ENCODE results near the gene UBR1.
"Not testable (repeated sequence)": the region's sequence is repeated elsewhere in the genome, so short reads cannot be mapped to it uniquely, and the experiment has no call there.

The UBR1 gene

DNA sequence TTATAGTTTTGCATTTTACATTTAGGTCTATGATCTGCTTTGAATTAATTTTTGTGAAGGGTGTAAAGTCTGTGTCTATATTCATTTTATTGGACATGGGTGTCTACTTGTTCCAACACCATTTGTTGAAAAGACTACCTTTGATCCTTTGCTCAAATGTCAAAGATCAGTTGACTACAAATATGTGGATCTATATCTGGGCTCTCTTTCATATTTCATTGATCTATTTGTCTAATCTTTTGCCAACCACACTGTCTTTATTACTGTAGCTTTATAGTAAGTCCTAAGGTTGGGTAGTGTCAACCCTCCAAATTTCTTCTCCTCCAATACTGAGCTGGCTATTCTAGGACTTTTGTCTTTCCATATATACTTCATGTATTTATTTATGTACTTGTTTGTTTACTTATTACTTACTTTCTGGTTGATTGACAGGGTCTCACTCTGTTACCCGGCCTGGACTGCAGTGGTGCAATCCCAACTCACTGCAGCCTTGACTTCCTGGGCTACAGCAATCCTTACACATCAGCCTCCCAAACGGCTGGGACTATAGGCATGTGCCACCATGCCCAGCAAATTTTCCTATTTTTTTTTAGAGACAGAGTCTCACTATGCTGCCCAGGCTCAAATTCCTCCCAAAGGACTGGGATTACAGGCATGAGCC is 131.5 kb downstream of the UBR1 start:
- Histone ChIP-seq H3K36me3 (ENCODE audit: control insufficient read depth, insufficient read depth, low read length) (peaks cover 66% of the 10 kb centered on the region), H3K9me3 (ENCODE audit: control insufficient read depth, insufficient read depth, low read length) (no peaks in the 10 kb centered on the region; the same call in 1 of the 2 replicates), H3K9ac (ENCODE audit: low read depth, low read length) (no peak overlapping the region), H3K4me3 (ENCODE audit: low read depth, low read length) (no peak overlapping the region), H3K4me1 (ENCODE audit: control insufficient read depth, insufficient read depth, low read length) (no peaks in the 10 kb centered on the region), H3K27ac (ENCODE audit: low read depth, low read length) (no peak overlapping the region), H3K27me3 (ENCODE audit: control insufficient read depth, insufficient read depth, low read length) (no peaks in the 10 kb centered on the region)

DNA sequence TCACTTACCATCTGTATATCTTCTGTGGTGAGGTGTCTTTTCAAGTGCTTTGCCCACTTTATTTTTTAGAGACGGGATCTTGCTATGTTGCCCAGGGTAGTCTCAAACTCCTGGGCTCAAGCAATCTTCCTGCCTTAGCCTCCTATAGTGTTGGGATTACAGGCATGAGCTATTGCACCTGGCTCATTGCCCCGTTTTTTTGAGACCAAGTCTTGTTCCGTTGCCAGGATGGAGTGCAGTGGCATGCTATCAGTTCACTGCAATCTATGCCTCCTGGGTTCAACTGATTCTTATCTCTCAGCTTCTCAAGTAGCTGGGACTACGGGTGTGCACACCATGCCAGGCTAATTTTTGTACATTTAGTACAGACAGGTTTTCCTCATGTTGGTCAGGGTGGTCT is 132.7 kb downstream of the UBR1 start:
- H3K4me3 ChIP-seq (ENCODE audit: low read depth, low read length): no peak overlapping the region
- no peaks in the 10 kb centered on the region for H3K4me1 ChIP-seq (ENCODE audit: control insufficient read depth, insufficient read depth, low read length)
- H3K36me3 ChIP-seq (ENCODE audit: control insufficient read depth, insufficient read depth, low read length): peaks cover 62% of the 10 kb centered on the region

GRCh38 chr15:42971830-42972229 is 134.0 kb downstream of the UBR1 start:
- no peaks in the 10 kb centered on the region; the same call in 1 of the 2 replicates for H3K9me3 ChIP-seq (ENCODE audit: control insufficient read depth, insufficient read depth, low read length)
- H3K27me3 ChIP-seq (ENCODE audit: control insufficient read depth, insufficient read depth, low read length): no peaks in the 10 kb centered on the region
- no peak overlapping the region for H3K27ac ChIP-seq (ENCODE audit: low read depth, low read length)
- H3K36me3 ChIP-seq (ENCODE audit: control insufficient read depth, insufficient read depth, low read length): peaks cover 49% of the 10 kb centered on the region
- H3K4me1 ChIP-seq (ENCODE audit: control insufficient read depth, insufficient read depth, low read length): no peaks in the 10 kb centered on the region
- H3K9ac ChIP-seq (ENCODE audit: low read depth, low read length): no peak overlapping the region
- H3K4me3 ChIP-seq (ENCODE audit: low read depth, low read length): no peak overlapping the region

More for the DNA sequence above, 132.7 kb downstream of the UBR1 start:
- H3K27me3 ChIP-seq (ENCODE audit: control insufficient read depth, insufficient read depth, low read length): no peaks in the 10 kb centered on the region
- no peak overlapping the region for H3K9ac ChIP-seq (ENCODE audit: low read depth, low read length)
- H3K9me3 ChIP-seq (ENCODE audit: control insufficient read depth, insufficient read depth, low read length): no peaks in the 10 kb centered on the region; the same call in 1 of the 2 replicates
- H3K27ac ChIP-seq (ENCODE audit: low read depth, low read length): no peak overlapping the region

DNA sequence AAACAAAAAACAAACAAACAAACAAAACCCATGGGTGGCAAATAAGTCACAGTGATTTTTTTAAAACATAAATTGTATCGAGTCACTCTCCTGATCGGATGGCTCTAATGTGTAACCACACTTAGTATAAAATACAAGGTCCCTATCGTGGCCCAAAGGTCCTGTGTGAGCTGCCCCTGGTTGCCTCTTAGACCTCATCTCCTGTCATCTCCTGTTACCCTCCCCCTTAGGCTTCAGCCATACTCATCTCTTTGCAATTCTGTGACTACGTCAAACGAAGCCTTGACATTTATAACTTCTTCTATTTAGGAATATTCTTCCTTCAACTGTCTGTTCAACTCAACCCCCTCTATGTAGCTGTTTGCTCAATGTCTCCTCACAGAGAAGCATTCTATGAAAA is 141.4 kb downstream of the UBR1 start:
- Histone ChIP-seq H3K9me3 (ENCODE audit: control insufficient read depth, insufficient read depth, low read length) (no peaks in the 10 kb centered on the region), H3K4me1 (ENCODE audit: control insufficient read depth, insufficient read depth, low read length) (no peaks in the 10 kb centered on the region), H3K27me3 (ENCODE audit: control insufficient read depth, insufficient read depth, low read length) (no peaks in the 10 kb centered on the region), H3K9ac (ENCODE audit: low read depth, low read length) (no peak overlapping the region), H3K4me3 (ENCODE audit: low read depth, low read length) (no peak overlapping the region), H3K27ac (ENCODE audit: low read depth, low read length) (no peak overlapping the region), H3K36me3 (ENCODE audit: control insufficient read depth, insufficient read depth, low read length) (peaks cover 51% of the 10 kb centered on the region)

- Histone ChIP-seq H3K4me1 (ENCODE audit: control insufficient read depth, insufficient read depth, low read length) (no peaks in the 10 kb centered on the region), H3K27me3 (ENCODE audit: control insufficient read depth, insufficient read depth, low read length) (no peaks in the 10 kb centered on the region), H3K36me3 (ENCODE audit: control insufficient read depth, insufficient read depth, low read length) (peaks cover 79% of the 10 kb centered on the region), H3K27ac (ENCODE audit: low read depth, low read length) (no peak overlapping the region), H3K9ac (ENCODE audit: low read depth, low read length) (no peak overlapping the region), H3K9me3 (ENCODE audit: control insufficient read depth, insufficient read depth, low read length) (no peaks in the 10 kb centered on the region), H3K4me3 (ENCODE audit: low read depth, low read length) (no peak overlapping the region)
Observed at GRCh38 chr15:42955518-42955917, 150.3 kb downstream of the UBR1 start.

GRCh38 chr15:42954291-42954690 is 151.5 kb downstream of the UBR1 start:
- H3K9ac ChIP-seq (ENCODE audit: low read depth, low read length): no peak overlapping the region
- H3K27me3 ChIP-seq (ENCODE audit: control insufficient read depth, insufficient read depth, low read length): no peaks in the 10 kb centered on the region
- peaks cover 74% of the 10 kb centered on the region for H3K36me3 ChIP-seq (ENCODE audit: control insufficient read depth, insufficient read depth, low read length)
- H3K4me3 ChIP-seq (ENCODE audit: low read depth, low read length): no peak overlapping the region
- H3K9me3 ChIP-seq (ENCODE audit: control insufficient read depth, insufficient read depth, low read length): no peaks in the 10 kb centered on the region
- H3K4me1 ChIP-seq (ENCODE audit: control insufficient read depth, insufficient read depth, low read length): no peaks in the 10 kb centered on the region
- no peak overlapping the region for H3K27ac ChIP-seq (ENCODE audit: low read depth, low read length)

DNA sequence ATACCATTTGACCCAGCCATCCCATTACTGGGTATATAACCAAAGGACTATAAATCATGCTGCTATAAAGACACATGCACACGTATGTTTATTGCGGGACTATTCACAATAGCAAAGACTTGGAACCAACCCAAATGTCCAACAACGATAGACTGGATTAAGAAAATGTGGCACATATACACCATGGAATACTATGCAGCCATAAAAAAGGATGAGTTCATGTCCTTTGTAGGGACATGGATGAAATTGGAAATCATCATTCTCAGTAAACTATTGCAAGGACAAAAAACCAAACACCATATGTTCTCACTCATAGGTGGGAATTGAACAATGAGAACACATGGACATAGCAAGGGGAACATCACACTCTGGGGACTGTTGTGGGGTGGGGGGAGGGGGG is 156.9 kb downstream of the UBR1 start:
- not testable (repeated sequence) for H3K4me3 ChIP-seq (ENCODE audit: low read depth, low read length); H3K9me3 ChIP-seq (ENCODE audit: control insufficient read depth, insufficient read depth, low read length); H3K27ac ChIP-seq (ENCODE audit: low read depth, low read length); H3K27me3 ChIP-seq (ENCODE audit: control insufficient read depth, insufficient read depth, low read length); H3K4me1 ChIP-seq (ENCODE audit: control insufficient read depth, insufficient read depth, low read length); H3K9ac ChIP-seq (ENCODE audit: low read depth, low read length)
- H3K36me3 ChIP-seq (ENCODE audit: control insufficient read depth, insufficient read depth, low read length): peaks cover 70% of the 10 kb centered on the region

DNA sequence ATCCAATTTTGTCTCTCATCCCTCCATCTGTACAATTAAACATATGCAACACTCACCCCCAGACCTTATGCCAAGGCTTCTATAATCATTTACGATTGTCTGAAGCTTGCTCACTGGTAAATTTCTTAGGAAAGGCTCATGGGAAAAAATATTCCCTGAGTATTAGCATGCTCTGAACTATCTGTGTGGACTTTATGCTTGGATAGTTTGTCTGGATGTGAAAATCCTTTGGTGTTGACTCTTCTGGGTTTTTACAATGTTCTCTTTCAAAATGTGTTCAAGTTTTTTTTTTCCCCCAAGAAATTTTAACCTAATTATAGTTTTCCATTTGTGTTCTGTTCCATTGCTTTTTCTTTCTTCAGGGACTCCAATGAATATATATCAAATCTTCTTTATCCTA is 165.3 kb downstream of the UBR1 start:
- Histone ChIP-seq H3K9ac (ENCODE audit: low read depth, low read length) (no peak overlapping the region), H3K9me3 (ENCODE audit: control insufficient read depth, insufficient read depth, low read length) (no peaks in the 10 kb centered on the region), H3K4me1 (ENCODE audit: control insufficient read depth, insufficient read depth, low read length) (no peaks in the 10 kb centered on the region), H3K27ac (ENCODE audit: low read depth, low read length) (no peak overlapping the region), H3K27me3 (ENCODE audit: control insufficient read depth, insufficient read depth, low read length) (no peaks in the 10 kb centered on the region), H3K36me3 (ENCODE audit: control insufficient read depth, insufficient read depth, low read length) (peaks cover 26% of the 10 kb centered on the region), H3K4me3 (ENCODE audit: low read depth, low read length) (no peak overlapping the region)

DNA sequence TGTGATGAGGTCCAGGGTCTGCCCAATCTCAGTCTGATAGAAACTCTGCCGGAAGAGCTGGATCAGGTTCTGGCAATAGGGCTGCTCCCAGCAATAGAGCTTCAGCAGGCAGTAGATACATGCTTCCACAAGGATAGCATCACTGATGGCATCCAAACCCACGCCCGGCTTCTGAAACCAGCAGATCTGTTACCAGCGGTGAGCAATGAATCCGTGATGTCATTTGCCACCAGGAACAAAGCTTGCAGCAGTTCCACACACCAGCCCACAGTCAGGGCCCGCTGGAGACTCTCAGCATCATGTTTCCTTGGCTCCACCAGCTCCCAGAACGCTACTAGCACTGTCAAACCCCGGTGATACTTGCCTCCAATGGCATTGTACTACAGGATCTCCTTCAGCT is 166.0 kb downstream of the UBR1 start:
- Histone ChIP-seq H3K27ac (ENCODE audit: low read depth, low read length) (no peak overlapping the region), H3K27me3 (ENCODE audit: control insufficient read depth, insufficient read depth, low read length) (no peaks in the 10 kb centered on the region), H3K9ac (ENCODE audit: low read depth, low read length) (no peak overlapping the region), H3K36me3 (ENCODE audit: control insufficient read depth, insufficient read depth, low read length) (peaks cover 19% of the 10 kb centered on the region), H3K4me3 (ENCODE audit: low read depth, low read length) (no peak overlapping the region), H3K9me3 (ENCODE audit: control insufficient read depth, insufficient read depth, low read length) (no peaks in the 10 kb centered on the region), H3K4me1 (ENCODE audit: control insufficient read depth, insufficient read depth, low read length) (no peaks in the 10 kb centered on the region)

GRCh38 chr15:42937143-42937542 is 168.7 kb downstream of the UBR1 start:
- no peak overlapping the region for H3K9ac ChIP-seq (ENCODE audit: low read depth, low read length)
- no peaks in the 10 kb centered on the region for H3K27me3 ChIP-seq (ENCODE audit: control insufficient read depth, insufficient read depth, low read length)
- H3K36me3 ChIP-seq (ENCODE audit: control insufficient read depth, insufficient read depth, low read length): no peaks in the 10 kb centered on the region
- H3K4me1 ChIP-seq (ENCODE audit: control insufficient read depth, insufficient read depth, low read length): no peaks in the 10 kb centered on the region
- H3K27ac ChIP-seq (ENCODE audit: low read depth, low read length): no peak overlapping the region
- H3K4me3 ChIP-seq (ENCODE audit: low read depth, low read length): no peak overlapping the region
- no peaks in the 10 kb centered on the region for H3K9me3 ChIP-seq (ENCODE audit: control insufficient read depth, insufficient read depth, low read length)

DNA sequence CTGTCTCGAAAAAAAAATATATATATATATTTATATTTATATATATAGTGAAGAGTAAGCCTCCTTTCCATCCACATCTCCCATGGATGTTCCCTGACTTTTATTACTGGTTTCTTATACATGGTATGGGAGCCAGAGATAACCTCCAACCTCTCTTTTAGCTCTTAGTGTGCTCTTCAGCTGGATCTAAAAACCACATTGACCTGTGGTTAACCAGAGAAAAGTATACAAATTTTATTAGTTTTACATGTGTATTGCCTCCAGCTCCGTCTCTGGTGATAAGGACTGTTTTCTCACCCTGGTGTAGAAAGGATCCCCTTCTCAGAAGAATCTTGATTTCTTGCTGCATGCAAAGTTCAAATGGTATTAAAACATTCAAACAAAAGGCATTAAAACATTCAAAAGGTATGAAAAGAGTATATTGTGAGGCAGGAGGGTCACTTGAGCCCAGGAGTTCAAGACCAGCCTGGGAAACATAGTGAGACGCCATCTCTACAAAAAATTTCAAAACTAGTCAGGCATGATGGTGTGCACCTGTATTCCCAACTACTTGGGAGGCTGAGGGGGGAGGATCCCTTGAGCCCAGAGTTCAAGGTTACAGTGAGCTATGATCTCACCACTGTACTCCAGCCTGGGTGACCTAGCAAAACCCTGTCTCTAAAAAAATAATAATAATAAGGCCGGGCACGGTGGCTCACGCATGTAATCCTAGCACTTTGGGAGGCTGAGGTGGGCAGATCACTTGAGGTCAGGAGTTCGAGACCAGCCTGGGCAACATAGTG is 171.8 kb downstream of the UBR1 start:
- no peak overlapping the region for H3K27ac ChIP-seq (ENCODE audit: low read depth, low read length)
- H3K27me3 ChIP-seq (ENCODE audit: control insufficient read depth, insufficient read depth, low read length): no peaks in the 10 kb centered on the region
- no peaks in the 10 kb centered on the region for H3K4me1 ChIP-seq (ENCODE audit: control insufficient read depth, insufficient read depth, low read length)
- H3K4me3 ChIP-seq (ENCODE audit: low read depth, low read length): no peak overlapping the region
- H3K9me3 ChIP-seq (ENCODE audit: control insufficient read depth, insufficient read depth, low read length): no peaks in the 10 kb centered on the region
- no peaks in the 10 kb centered on the region for H3K36me3 ChIP-seq (ENCODE audit: control insufficient read depth, insufficient read depth, low read length)
- H3K9ac ChIP-seq (ENCODE audit: low read depth, low read length): no peak overlapping the region

Data from HUES48 (cell line).